HCT116 (cell line): Measurements from ENCODE around the gene OGN. TPM values are rescaled to one million over a fixed set of nuclear protein-coding genes. Genes with fewer than 3 reads are reported as not detected.
"Not testable (repeated sequence)": the region's sequence is repeated elsewhere in the genome, so short reads cannot be mapped to it uniquely, and the experiment has no call there.

Experiments
- ATAC-seq: fragments of 200-7000 bp; cut with Tn5 transposase; 2 replicates; pipeline ENCODE4 v1.9.1; 2020; ENCODE audit warnings: mild to moderate bottlenecking, moderate library complexity
- BruUV-seq: library from RNA; stranded (reverse); fragments of 400-500 nt; replicated peaks from 2 replicates; lab custom pipeline; 2021; lab: Mats Ljungman, UMichigan
- CTCF ChIA-PET: fragments of 300-600 bp; sonication (Branson Sonifier 250); formaldehyde crosslinking; loops from one replicate; lab custom pipeline; 2021; ENCODE audit warnings: antibody characterized with exemption; lab: Charles Lee
- POLR2A ChIA-PET: fragments of 300-600, 350-600 bp; sonication (Branson Sonifier 250); formaldehyde crosslinking; loops from one replicate; lab custom pipeline; 2021; ENCODE audit warnings: antibody characterized with exemption; lab: Charles Lee
- RAD21 ChIA-PET, 2 experiments: fragments of 300-600 bp; sonication (Branson Sonifier 250); formaldehyde crosslinking; loops; one replicate each; lab custom pipeline; 2023; ENCODE audit warnings: low total read pairs in 2 of 2; ENCODE audit not compliant: uncharacterized antibody in 2 of 2, unreplicated experiment in 2 of 2, low non-redundant PET in 1 of 2; lab: Charles Lee
- DNase-seq: peaks from one replicate; pipeline ENCODE4 v3.0.0-alpha.2; 2010; ENCODE audit warnings: low read depth, low spot score
- H2AFZ ChIP-seq: fragments of 200-600 bp; shearing (Covaris generic), sonication (generic); 2 replicates; pipeline ENCODE4 v1.6.1; 2017; ENCODE audit warnings: low read depth, mixed run types, mixed read lengths, antibody characterized with exemption, low read length; ENCODE audit not compliant: poor library complexity, severe bottlenecking
- H3K27ac ChIP-seq: 2 replicates; pipeline ENCODE4 v1.5.1; 2012; ENCODE audit warnings: low read depth, low read length
- H3K27me3 ChIP-seq: fragments of 200-600 bp; sonication (generic); 2 replicates; pipeline ENCODE4 v1.6.1; 2016; ENCODE audit warnings: mixed run types, low read length, mixed read lengths; ENCODE audit not compliant: insufficient read depth
- H3K36me3 ChIP-seq, 2 experiments: fragments of 200-500 bp in 1 of 2; fragments of 200-600 bp in 1 of 2; sonication (Bioruptor generic) in 1 of 2; sonication (generic) in 1 of 2; 2 replicates each; pipeline versions ENCODE4 v1.5.1 to v1.6.1; 2014 to 2016; ENCODE audit warnings: low read length in 2 of 2, inconsistent platforms in 1 of 2, mixed read lengths in 1 of 2, mixed run types in 1 of 2; ENCODE audit not compliant: insufficient read depth in 2 of 2, control insufficient read depth in 1 of 2
- H3K4me1 ChIP-seq, 2 experiments: fragments of 200-600 bp in 1 of 2; sonication (generic) in 1 of 2; 2 replicates each; pipeline versions ENCODE4 v1.5.1 to v1.6.1; 2012 to 2017; ENCODE audit warnings: low read length in 2 of 2, inconsistent platforms in 1 of 2, mild to moderate bottlenecking in 1 of 2, mixed read lengths in 1 of 2, mixed run types in 1 of 2, moderate library complexity in 1 of 2; ENCODE audit not compliant: insufficient read depth in 2 of 2, control insufficient read depth in 1 of 2
- H3K4me2 ChIP-seq: fragments of 200-600 bp; sonication (generic); 2 replicates; pipeline ENCODE4 v1.6.1; 2017; ENCODE audit warnings: mixed run types, low read length, mixed read lengths
- H3K4me3 ChIP-seq, 2 experiments: fragments of 200-600 bp in 1 of 2; sonication (generic) in 1 of 2; replicated peaks in 1 of 2; 2 replicates each; pipeline ENCODE4 v1.5.1; 2011 to 2016; ENCODE audit warnings: low read length in 2 of 2, control low read depth in 1 of 2, low read depth in 1 of 2, mild to moderate bottlenecking in 1 of 2, mixed read lengths in 1 of 2, mixed run types in 1 of 2
- H3K79me2 ChIP-seq: fragments of 200-600 bp; sonication (generic); 2 replicates; pipeline ENCODE4 v1.6.1; 2017; ENCODE audit warnings: mild to moderate bottlenecking, mixed run types, low read length, moderate library complexity, mixed read lengths; ENCODE audit not compliant: insufficient read depth
- H3K9ac ChIP-seq: fragments of 200-600 bp; sonication (generic); 2 replicates; pipeline ENCODE4 v1.6.1; 2016; ENCODE audit warnings: low read length, mixed read lengths
- H3K9me2 ChIP-seq: fragments of 200-600 bp; sonication (generic), shearing (Covaris generic); 2 replicates; pipeline ENCODE4 v1.6.1; 2017; ENCODE audit warnings: mixed run types, mild to moderate bottlenecking, moderate library complexity; ENCODE audit not compliant: insufficient read depth
- H3K9me3 ChIP-seq, 2 experiments: fragments of 200-500 bp in 1 of 2; fragments of 200-600 bp in 1 of 2; sonication (Bioruptor generic) in 1 of 2; sonication (generic) in 1 of 2; 2 replicates each; pipeline ENCODE4 v1.6.1; 2014 to 2017; ENCODE audit warnings: low read length in 2 of 2, mixed read lengths in 2 of 2, inconsistent platforms in 1 of 2, low read depth in 1 of 2, mild to moderate bottlenecking in 1 of 2, mixed run types in 1 of 2, moderate library complexity in 1 of 2; ENCODE audit not compliant: control insufficient read depth in 1 of 2, insufficient read depth in 1 of 2
- H4K20me1 ChIP-seq: fragments of 200-600 bp; sonication (generic), shearing (Covaris generic); 2 replicates; pipeline ENCODE4 v1.6.1; 2017; ENCODE audit warnings: mixed run types, mild to moderate bottlenecking, moderate library complexity; ENCODE audit not compliant: insufficient read depth
- REST ChIP-seq: IDR thresholded peaks from 2 replicates; pipeline ENCODE4 v1.6.1; 2012; ENCODE audit warnings: low read depth
- ZNF274 ChIP-seq: fragments of 200-500 bp; sonication (Bioruptor generic); IDR thresholded peaks from 2 replicates; pipeline ENCODE4 v1.6.1; 2014; ENCODE audit warnings: mild to moderate bottlenecking, low read depth, low read length, inconsistent platforms
- intact Hi-C: fragments of 100-400 bp; cut with micrococcal nuclease; formaldehyde crosslinking; loops from 2 replicates; pipeline ENCODE4 v1.10.0; 2022
- total RNA-seq: library from RNA; stranded (reverse); gene quantifications from one replicate; pipeline ENCODE4 v1.2.1, GENCODE V29; 2021; ENCODE audit not compliant: unreplicated experiment

Gene OGN
- total RNA-seq, 1 experiment from 2014 or later = 0.15 TPM

GRCh38 chr9:92414566-92414965 is 10.2 kb upstream of the OGN start (continued):
- no peak for TF ChIP-seq REST
- no peak for TF ChIP-seq ZNF274

- H3K79me2 ChIP-seq, BruUV-seq, H3K9me2 ChIP-seq, H2AFZ ChIP-seq, H3K27ac ChIP-seq, H3K9ac ChIP-seq, RAD21 ChIA-PET, POLR2A ChIA-PET, H3K27me3 ChIP-seq, H4K20me1 ChIP-seq, H3K4me2 ChIP-seq, H3K36me3 ChIP-seq, H3K4me3 ChIP-seq, H3K9me3 ChIP-seq, intact Hi-C loops, DNase-seq, ATAC-seq, CTCF ChIA-PET, H3K4me1 ChIP-seq: not testable (repeated sequence)
Measured at GRCh38 chr9:92411157-92411556, 6.8 kb upstream of the OGN start.
